ENCODE data around the gene FAM169A. TPM values are rescaled to one million over a fixed set of nuclear protein-coding genes. Genes with fewer than 3 reads are reported as not detected.
"Not testable (repeated sequence)": the region's sequence is repeated elsewhere in the genome, so short reads cannot be mapped to it uniquely, and the experiment has no call there.

Gene FAM169A
- 11.4 TPM for total RNA-seq

- intact Hi-C loops (cut with DNase I), result no loop called here
- peak; percentile 62 for DNase-seq (ENCODE audit: low spot score)
- peak; percentile 57 for ATAC-seq
Observed at GRCh38 chr5:74865804-74866595, at the start of gene FAM169A. TSS of gene FAM169A (minus strand) at chr5:74866387. CDS start at chr5:74841676, 24,711 bp downstream.

GRCh38 chr5:74915488-74915887 is 49.3 kb upstream of the FAM169A start:
- no peak for ATAC-seq
- DNase-seq (ENCODE audit: low spot score), result no peak
- intact Hi-C loops (cut with DNase I), result no loop called here

- ATAC-seq; intact Hi-C loops (cut with DNase I); DNase-seq (ENCODE audit: low spot score): not testable (repeated sequence)
Observed at GRCh38 chr5:74911421-74911820, 45.2 kb upstream of the FAM169A start.

- DNase-seq (ENCODE audit: low spot score); intact Hi-C loops (cut with DNase I); ATAC-seq: not testable (repeated sequence)
Observed at GRCh38 chr5:74909888-74910287, 43.7 kb upstream of the FAM169A start.

- ATAC-seq; DNase-seq (ENCODE audit: low spot score); intact Hi-C loops (cut with DNase I): not testable (repeated sequence)
Observed at GRCh38 chr5:74908237-74908636, 42.0 kb upstream of the FAM169A start.

- DNase-seq (ENCODE audit: low spot score); intact Hi-C loops (cut with DNase I); ATAC-seq: not testable (repeated sequence)
Observed at GRCh38 chr5:74904713-74905112, 38.5 kb upstream of the FAM169A start.

- ATAC-seq (no peak), DNase-seq (ENCODE audit: low spot score) (no peak)
- intact Hi-C loops (cut with DNase I), result no loop called here
Observed at GRCh38 chr5:74903165-74903787, 37.1 kb upstream of the FAM169A start.

GRCh38 chr5:74897049-74897448 is 30.9 kb upstream of the FAM169A start:
- ATAC-seq, result no peak
- intact Hi-C loops (cut with DNase I), result no loop called here
- DNase-seq (ENCODE audit: low spot score), result no peak

GRCh38 chr5:74895906-74896305 is 29.7 kb upstream of the FAM169A start:
- intact Hi-C loops (cut with DNase I), result no loop called here
- ATAC-seq, result peak; percentile 82
- peak; percentile 71 for DNase-seq (ENCODE audit: low spot score)

- intact Hi-C loops (cut with DNase I), result no loop called here
Observed at GRCh38 chr5:74894351-74894750, 28.2 kb upstream of the FAM169A start.

GRCh38 chr5:74892921-74893320 is 26.7 kb upstream of the FAM169A start:
- intact Hi-C loops (cut with DNase I), result no loop called here
- DNase-seq (ENCODE audit: low spot score) (no peak), ATAC-seq (no peak)

More at GRCh38 chr5:74894351-74894750, 28.2 kb upstream of the FAM169A start:
- ATAC-seq, result no peak
- no peak for DNase-seq (ENCODE audit: low spot score)

- ATAC-seq, result no peak
- no peak for DNase-seq (ENCODE audit: low spot score)
- intact Hi-C loops (cut with DNase I), result no loop called here
Observed at GRCh38 chr5:74889523-74890105, 23.4 kb upstream of the FAM169A start.

GRCh38 chr5:74888117-74888516 is 21.9 kb upstream of the FAM169A start:
- ATAC-seq, result no peak
- intact Hi-C loops (cut with DNase I), result no loop called here
- no peak for DNase-seq (ENCODE audit: low spot score)

GRCh38 chr5:74885170-74885569 is 19.0 kb upstream of the FAM169A start:
- ATAC-seq (no peak), DNase-seq (ENCODE audit: low spot score) (no peak)
- intact Hi-C loops (cut with DNase I), result no loop called here

- intact Hi-C loops (cut with DNase I); ATAC-seq; DNase-seq (ENCODE audit: low spot score): not testable (repeated sequence)
Observed at GRCh38 chr5:74882379-74883134, 16.4 kb upstream of the FAM169A start.

GRCh38 chr5:74877624-74878304 is 11.6 kb upstream of the FAM169A start:
- DNase-seq (ENCODE audit: low spot score) (no peak), ATAC-seq (peak; percentile 64)
- intact Hi-C loops (cut with DNase I), result no loop called here

GRCh38 chr5:74875994-74876791 is 10.0 kb upstream of the FAM169A start:
- no peak for ATAC-seq
- DNase-seq (ENCODE audit: low spot score), result no peak
- intact Hi-C loops (cut with DNase I), result no loop called here
